ENCODE results near the gene LOXL4. TPM values are rescaled to one million over a fixed set of nuclear protein-coding genes. Genes with fewer than 3 reads are reported as not detected.

LOXL4 gene
- total RNA-seq, 1 experiment from 2014 or later: 0.13 TPM

- no peak overlapping the region for H4K8ac ChIP-seq (replicated peaks; ENCODE audit: insufficient read length, low read depth, low read length)
- peaks cover 3% of the 10 kb centered on the region for H3K23me2 ChIP-seq (ENCODE audit: insufficient read length, low read depth, low read length, poor library complexity, severe bottlenecking)
- no peak overlapping the region for H2BK5ac ChIP-seq (ENCODE audit: insufficient read length, low read length)
- no peak for DNase-seq
- H2BK20ac ChIP-seq (ENCODE audit: low read depth, low read length, poor library complexity, severe bottlenecking): no peak overlapping the region
- no peak overlapping the region for H3K27ac Mint-ChIP-seq
- H3K27me3 Mint-ChIP-seq (ENCODE audit: low read depth): peaks cover 2% of the 10 kb centered on the region; the same call in 1 of the 2 replicates
- H3K36me3 Mint-ChIP-seq (ENCODE audit: insufficient read depth in 1 of 3, low read depth in 3 of 3): no peaks in the 10 kb centered on the region
- no peaks in the 10 kb centered on the region for H4K20me1 ChIP-seq (ENCODE audit: control insufficient read depth, insufficient read depth, insufficient read length)
- no peak overlapping the region for H2BK120ac ChIP-seq (ENCODE audit: low read depth, low read length, poor library complexity, severe bottlenecking)
- H3K9me3 Mint-ChIP-seq: peaks cover 0 to 2% of the 10 kb centered on the region in 2 experiments; a peak in 2 of 5 replicates
- no CpG with 5 or more reads among the region's 4 CpGs for WGBS (ENCODE audit: extremely low coverage, insufficient read length, low lambda C conversion rate)
- no peak overlapping the region for H3K23ac ChIP-seq (ENCODE audit: insufficient read length, low read depth, low read length)
- no peaks in the 10 kb centered on the region for H3K79me2 ChIP-seq (ENCODE audit: insufficient read depth, low read length)
- H3K18ac ChIP-seq (ENCODE audit: insufficient read length, low read depth, low read length): no peak overlapping the region
- no peak overlapping the region for H2AFZ ChIP-seq (ENCODE audit: low read length)
- H4K91ac ChIP-seq (ENCODE audit: insufficient read length, low read depth, low read length): no peak overlapping the region
- H3K4me1 ChIP-seq (ENCODE audit: insufficient read depth, low read length): no peaks in the 10 kb centered on the region
- no peak overlapping the region for H3K4me2 ChIP-seq (ENCODE audit: insufficient read depth, insufficient read length, low read length)
- H3K9me3 ChIP-seq (ENCODE audit: control insufficient read depth, low read depth, low read length): no peaks in the 10 kb centered on the region
- H2AK5ac ChIP-seq (ENCODE audit: insufficient read length, low read length): no peak overlapping the region
- no peak overlapping the region for H3K4me3 Mint-ChIP-seq
- no peak overlapping the region for H2BK12ac ChIP-seq (ENCODE audit: insufficient read length, low read depth, low read length)
- H3K56ac ChIP-seq (ENCODE audit: insufficient read length, low read depth, low read length): no peak overlapping the region
- no peak overlapping the region for H3T11ph ChIP-seq (ENCODE audit: low read length)
- no peak for TF ChIP-seq CTCF (conservative IDR thresholded peaks at IDR 0.05)
- H2BK15ac ChIP-seq (ENCODE audit: low read depth, low read length): no peak overlapping the region
- H3K79me1 ChIP-seq (ENCODE audit: insufficient read depth, low read depth, low read length, poor library complexity, severe bottlenecking): no peaks in the 10 kb centered on the region
- H3K9ac ChIP-seq (ENCODE audit: extremely low read depth, insufficient read length, low read length): no peak overlapping the region
- no peak overlapping the region for H3K27ac ChIP-seq (ENCODE audit: insufficient read length, low read depth, low read length)
- H4K5ac ChIP-seq (ENCODE audit: insufficient read length, low read depth, low read length): no peak overlapping the region
- no peak overlapping the region for H3K14ac ChIP-seq (ENCODE audit: insufficient read depth, low read length)
- no peaks in the 10 kb centered on the region for H3K27me3 ChIP-seq (ENCODE audit: insufficient read depth, low read length)
- peaks cover 26 to 29% of the 10 kb centered on the region in 2 experiments for H3K4me1 Mint-ChIP-seq
- no peak overlapping the region for H3K4ac ChIP-seq (ENCODE audit: low read depth, low read length)
These were observed 38.5 kb upstream of the LOXL4 start for GRCh38 chr10:98306501-98306900.

Data from H9 (cell line).